NCI-H2107 (cell line): ENCODE results near the gene KTI12.

Source experiments
- DNase-seq: peaks from one replicate; lab custom pipeline; 2025; lab: John Stamatoyannopoulos, UW

Gene KTI12

GRCh38 chr1:51988254-51988653 lies 45.4 kb downstream of the KTI12 start:
- DNase-seq: no peak

- no peak for DNase-seq
These were observed 46.9 kb downstream of the KTI12 start for GRCh38 chr1:51986718-51987117.

GRCh38 chr1:51982161-51982560 lies 51.4 kb downstream of the KTI12 start:
- no peak for DNase-seq
